ENCODE results near the gene ASTN1.

Gene ASTN1

DNA sequence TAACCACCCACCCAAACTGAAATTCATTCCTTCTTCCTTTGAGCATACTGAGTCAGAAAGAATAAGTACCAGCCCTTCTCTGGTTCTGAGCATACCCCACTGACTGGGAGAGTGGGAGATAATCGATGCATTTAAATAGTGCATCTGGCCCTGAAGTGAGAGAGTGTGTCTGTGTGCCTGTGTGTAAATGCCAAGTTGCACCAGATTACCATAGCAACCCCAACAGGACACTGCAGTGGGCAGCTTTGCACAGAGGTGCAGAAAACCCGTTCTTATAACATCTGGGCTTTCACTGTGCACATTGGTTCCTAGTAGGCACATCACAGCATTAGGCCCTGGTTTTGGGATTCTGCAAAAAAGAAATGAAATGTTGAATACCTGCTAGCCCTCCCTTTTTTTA lies 2.3 kb downstream of the ASTN1 start:
- no peak for DNase-seq

- DNase-seq = no peak
These were observed 18.0 kb downstream of the ASTN1 start for GRCh38 chr1:177146499-177146898.

DNA sequence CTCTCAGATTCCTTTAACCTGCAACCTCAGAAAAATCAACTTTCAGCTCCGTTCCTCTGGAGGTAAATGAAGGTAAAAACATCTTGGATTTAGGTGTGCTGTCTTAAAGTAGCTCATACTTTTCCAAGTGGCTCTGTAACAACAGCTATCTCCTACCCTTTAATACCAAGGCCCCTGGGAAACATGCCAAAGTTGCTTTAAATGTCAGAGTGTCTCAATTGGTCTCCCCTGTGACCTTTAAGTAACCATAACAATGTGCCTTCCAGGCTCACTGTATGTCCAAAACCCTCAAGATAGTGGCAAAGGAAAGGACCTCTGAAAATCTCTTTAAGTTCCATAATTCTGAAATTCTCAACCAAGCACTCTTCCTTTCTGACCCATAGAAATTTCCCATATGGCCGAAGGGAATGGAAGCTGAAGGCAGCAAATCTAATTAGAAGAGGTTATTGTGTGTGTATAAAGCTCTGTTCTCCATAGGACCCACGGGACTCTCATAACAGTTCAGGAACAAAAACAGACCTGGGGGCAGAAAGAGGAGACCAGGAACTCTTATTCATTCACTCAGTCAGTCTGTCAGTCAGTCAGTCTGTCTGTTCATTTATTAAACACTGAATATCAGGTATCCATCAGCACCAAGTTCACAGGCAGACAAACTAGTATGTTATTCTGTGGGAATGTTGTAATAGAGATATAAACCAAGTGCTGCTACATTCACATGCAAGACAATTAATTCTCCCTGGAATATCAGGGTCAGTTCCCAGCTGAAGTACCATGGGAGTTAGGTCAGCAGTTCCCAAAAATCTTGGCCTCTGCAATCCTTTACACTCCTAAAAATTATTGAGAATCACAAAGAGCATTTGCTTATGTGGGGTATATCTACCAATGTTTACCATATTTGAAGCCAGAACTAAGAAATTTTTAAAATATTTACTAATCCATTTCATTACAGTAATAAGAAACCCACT lies 19.1 kb downstream of the ASTN1 start:
- no peak for DNase-seq

- DNase-seq = no peak
These were observed 21.7 kb downstream of the ASTN1 start for GRCh38 chr1:177142791-177143271.

- no peak for DNase-seq
These were observed 22.5 kb downstream of the ASTN1 start for GRCh38 chr1:177142010-177142409.

DNA sequence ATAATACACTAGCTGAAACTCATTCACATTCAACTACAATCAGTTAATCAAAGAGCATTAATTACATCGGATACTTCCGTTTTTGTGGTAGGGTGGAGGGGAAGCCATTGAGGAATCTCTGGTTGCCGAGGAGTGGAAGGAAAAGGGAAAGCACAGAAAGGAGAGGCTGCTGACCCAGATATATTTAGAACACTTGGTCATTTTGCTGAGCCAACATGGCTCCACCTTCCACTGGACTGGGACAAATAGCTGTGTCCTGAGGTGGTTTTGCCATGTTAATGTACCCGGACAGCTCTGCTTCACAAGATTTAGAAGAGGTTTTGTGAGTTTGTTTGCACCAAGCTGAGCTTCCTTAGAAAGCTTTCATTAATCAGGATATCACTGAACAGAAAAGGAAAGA lies 26.2 kb downstream of the ASTN1 start:
- DNase-seq = no peak

- DNase-seq = no peak
These were observed 26.7 kb downstream of the ASTN1 start for GRCh38 chr1:177137814-177138213.

- DNase-seq = no peak
These were observed 29.3 kb downstream of the ASTN1 start for GRCh38 chr1:177135250-177135649.

DNA sequence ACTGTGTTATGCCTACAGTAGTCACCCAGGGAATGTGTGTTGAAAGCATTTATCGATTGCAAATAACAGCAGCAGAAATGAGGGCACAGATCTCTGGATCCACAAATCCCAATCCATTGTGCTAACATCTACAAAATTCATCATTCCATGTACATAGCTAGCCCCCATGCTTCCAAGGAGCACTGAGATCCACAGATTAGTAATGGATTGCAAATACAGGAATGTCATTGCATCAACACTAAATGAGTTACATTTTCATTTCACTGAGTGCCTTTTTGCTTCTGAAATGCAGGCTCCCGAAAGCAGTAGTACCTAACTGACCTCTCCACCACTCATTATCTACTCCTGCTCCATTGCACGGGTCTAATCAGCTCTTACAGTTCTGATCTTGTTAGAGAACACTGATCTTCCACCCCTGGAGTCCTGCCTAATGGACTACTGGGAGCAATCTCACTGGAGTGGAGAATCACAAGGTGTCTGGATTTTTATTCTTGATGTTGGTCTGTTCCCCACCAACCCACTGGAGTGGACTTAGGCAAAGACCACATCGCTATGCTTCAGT lies 30.5 kb downstream of the ASTN1 start:
- no peak for DNase-seq

DNA sequence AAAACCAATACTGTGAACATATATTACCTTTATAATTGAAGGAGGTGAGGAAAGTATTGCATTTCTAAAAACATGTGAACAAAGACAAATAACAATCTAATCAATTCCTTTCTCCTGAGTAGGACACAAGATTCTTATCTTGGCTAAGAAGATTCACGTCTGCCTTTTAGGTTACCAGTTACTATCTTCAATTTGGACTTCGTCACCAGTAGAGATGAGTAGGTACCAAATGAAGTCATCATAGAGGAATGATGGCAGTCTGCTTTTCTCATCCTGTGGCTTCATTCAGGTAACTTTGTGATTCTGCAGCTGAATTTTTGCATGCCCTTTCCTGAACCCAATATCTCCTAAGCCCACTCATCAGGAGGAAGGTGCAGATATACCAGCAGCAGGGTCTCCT lies 32.4 kb downstream of the ASTN1 start:
- no peak for DNase-seq

GRCh38 chr1:177131723-177132122 lies 32.8 kb downstream of the ASTN1 start:
- no peak for DNase-seq

DNA sequence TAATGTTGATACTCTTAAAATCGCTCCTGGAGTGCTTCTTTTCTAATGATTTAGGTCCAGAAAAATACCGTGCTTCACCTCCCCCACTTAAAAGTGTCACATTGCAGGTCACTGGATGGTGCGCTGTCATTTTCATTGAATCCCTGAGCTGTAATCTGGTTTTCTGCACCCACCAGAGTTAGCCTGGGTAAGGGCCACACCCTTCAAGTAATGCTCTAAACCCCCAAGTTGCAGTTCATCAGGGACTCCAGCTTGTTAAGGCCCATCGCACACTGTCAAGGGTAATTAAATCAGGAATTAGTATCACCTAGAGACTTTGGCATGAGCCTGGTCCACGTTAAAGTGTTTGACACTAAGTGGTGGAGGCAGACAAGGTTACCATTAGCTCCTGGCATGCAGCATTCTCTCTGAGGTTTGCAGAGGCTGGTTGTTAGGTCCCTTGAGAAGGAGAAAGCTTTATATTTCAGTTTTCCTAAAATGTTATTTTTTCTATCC lies 34.0 kb downstream of the ASTN1 start:
- DNase-seq = no peak

DNA sequence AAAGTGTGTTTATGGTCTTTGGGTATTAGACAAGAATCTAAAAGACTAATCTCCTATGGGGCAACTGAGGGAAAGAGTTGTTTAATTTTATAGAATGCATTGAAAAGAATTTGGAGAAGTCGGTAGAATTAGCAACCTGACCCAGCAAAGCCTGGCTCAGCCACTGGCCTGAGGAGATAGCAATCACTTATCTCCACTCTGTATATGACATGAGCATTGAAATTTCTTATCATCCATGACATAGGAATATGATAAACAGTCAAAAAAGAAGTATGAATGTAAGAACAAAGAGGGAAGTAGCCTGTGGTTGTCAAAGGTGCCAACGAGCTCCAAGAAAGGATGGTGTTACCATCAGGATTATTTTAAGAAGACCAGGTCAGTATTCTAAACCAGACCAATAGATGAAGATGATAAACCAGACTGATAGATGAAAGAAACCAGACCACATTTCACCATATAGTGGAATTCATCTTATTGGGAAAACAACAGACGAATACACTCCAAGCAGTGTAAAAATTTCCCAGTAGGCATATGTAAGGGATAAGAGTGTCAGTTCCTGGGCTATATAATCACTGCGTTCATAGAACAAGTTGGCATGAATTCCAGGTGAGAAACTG lies 35.7 kb downstream of the ASTN1 start:
- no peak for DNase-seq

GRCh38 chr1:177126267-177126666 lies 38.2 kb downstream of the ASTN1 start:
- DNase-seq = no peak

GRCh38 chr1:177124577-177125278 lies 39.8 kb downstream of the ASTN1 start:
- DNase-seq = no peak

GRCh38 chr1:177122461-177123251 lies 41.9 kb downstream of the ASTN1 start:
- DNase-seq = no peak

GRCh38 chr1:177119311-177119710 lies 45.2 kb downstream of the ASTN1 start:
- no peak for DNase-seq

- DNase-seq = no peak
These were observed 45.6 kb downstream of the ASTN1 start for GRCh38 chr1:177118901-177119300.

GRCh38 chr1:177116941-177117340 lies 47.6 kb downstream of the ASTN1 start:
- no peak for DNase-seq

- DNase-seq = no peak
These were observed 57.7 kb downstream of the ASTN1 start for GRCh38 chr1:177106614-177107365.

GRCh38 chr1:177106196-177106595 lies 58.3 kb downstream of the ASTN1 start:
- DNase-seq = no peak

Measured in NCI-H1436 treated with DMSO at 0.1 percent for 48 hours (cell line).